Limb (tissue), 2 donors: ENCODE data around the gene ALG11.
A peak's percentile ranks its signal among the peaks of the same experiment; 100 is the strongest.
"Not testable (repeated sequence)": the region's sequence is repeated elsewhere in the genome, so short reads cannot be mapped to it uniquely, and the experiment has no call there.

Experiments
- DNase-seq, 2 donors: peaks; one replicate each; pipeline ENCODE4 v3.0.0-alpha.2; 2016; ENCODE audit errors: extremely low spot score in 2 of 2

The ALG11 gene, protein sequence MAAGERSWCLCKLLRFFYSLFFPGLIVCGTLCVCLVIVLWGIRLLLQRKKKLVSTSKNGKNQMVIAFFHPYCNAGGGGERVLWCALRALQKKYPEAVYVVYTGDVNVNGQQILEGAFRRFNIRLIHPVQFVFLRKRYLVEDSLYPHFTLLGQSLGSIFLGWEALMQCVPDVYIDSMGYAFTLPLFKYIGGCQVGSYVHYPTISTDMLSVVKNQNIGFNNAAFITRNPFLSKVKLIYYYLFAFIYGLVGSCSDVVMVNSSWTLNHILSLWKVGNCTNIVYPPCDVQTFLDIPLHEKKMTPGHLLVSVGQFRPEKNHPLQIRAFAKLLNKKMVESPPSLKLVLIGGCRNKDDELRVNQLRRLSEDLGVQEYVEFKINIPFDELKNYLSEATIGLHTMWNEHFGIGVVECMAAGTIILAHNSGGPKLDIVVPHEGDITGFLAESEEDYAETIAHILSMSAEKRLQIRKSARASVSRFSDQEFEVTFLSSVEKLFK

DNA sequence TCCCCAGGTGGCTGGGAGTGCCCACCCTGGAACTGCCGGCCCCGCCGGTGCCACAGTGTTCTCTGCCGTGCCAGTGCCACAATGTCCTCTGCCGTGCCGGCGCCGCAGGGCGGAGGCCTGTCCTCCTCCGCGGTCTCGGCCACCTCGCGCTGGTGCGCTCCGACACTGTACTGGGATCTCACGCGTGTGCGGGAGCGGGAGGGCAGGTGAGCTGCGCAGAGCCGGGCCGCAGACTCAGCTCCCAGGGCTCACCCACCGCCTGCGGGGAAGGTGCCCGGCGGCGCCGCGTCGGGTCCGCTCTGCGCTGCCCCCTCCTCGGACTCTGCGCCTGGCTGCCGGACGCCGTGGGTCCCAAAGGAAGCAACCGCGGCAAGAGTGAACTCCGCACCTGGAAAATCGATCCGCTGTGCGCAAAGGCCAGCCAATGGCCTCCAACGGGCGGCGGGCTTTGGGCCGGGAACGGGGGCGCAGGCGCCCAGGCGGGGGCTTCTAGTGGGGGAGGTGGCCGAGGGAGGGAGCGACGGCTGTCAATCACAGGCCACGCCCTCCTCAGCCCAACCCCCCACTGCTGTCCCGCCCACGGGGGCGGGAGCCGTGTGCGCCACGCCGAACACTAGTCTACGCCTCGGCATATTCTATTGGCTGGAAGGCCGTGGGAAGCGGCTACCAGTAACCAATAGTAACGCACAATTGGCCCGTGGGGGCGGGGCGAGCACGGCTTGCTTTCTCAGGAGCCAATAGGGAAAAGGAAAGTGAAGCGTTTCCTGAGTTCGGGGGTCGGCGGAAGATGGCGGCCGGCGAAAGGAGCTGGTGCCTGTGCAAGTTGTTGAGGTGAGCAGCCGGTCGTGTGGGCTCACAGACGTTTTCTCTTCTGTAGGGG is at the start of gene ALG11:
ALG11 (plus strand) TSS at position 767 of the 880 bp plus-strand sequence; CDS start at position 788, 21 bp downstream.
- peak; percentile 99 to 100 for DNase-seq

DNA sequence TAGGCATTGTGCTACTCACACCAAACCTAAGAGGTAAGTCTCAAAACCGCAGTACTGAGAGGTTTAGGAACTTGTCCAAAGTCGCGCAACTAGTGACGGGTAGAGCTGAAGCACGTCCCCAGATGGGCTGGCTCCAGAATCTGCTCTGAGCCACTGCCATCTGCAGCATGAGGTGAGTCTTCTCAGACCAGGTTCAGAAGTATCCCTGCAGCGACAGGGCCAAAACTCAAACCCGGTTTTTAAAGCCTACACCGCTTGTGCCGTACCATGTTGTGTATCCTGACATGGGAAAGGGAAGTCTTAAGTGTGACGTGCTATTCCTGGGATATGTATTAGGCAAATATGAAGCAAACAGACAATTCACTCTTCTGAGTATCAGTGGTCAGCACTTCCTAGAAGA is 46.0 kb upstream of the ALG11 start:
- DNase-seq: no peak

DNA sequence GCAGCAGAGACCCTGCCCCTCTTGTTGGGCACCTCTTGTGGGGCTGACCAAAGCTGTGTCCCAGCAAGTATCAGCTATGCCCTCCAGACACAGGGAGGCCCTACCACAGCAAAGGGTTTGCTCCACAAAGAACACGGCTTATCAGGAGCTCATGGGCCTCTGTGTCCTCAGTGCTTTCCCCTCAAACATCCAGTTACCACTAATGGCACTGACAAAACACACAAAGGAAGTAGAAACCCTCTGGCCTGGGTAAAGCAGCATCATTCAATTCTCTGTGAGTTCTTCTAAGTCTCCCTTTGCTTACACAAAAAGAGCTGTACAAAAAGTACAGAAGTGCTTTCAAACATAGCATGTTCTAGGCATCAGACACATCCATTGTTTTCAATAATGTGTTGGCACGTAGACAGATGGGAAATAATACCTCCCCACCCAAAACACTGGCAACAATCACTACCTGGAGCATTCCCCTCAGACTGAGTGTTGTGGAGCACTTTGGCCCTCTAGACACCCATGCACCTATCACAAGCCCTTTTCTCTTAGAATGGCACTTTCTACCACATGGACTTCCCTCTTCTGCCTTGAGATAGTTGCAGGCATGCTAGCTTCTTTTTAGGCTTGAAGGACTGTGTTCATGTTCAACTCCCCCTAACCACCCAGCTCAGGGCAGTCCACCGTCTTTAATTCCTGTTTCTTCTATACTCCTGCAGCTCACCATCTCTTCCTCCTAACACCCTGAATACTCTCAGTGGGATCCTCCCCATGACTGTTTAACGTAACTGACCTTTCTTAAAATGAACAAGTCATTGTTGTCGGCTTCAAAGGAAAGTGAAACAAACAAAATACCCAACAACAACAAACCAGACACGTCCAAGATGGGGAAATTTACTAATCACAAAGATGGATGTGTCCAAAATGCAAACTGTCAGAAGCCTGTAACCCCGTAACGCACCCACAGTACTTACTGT is 44.4 kb upstream of the ALG11 start:
- DNase-seq: no peak

DNA sequence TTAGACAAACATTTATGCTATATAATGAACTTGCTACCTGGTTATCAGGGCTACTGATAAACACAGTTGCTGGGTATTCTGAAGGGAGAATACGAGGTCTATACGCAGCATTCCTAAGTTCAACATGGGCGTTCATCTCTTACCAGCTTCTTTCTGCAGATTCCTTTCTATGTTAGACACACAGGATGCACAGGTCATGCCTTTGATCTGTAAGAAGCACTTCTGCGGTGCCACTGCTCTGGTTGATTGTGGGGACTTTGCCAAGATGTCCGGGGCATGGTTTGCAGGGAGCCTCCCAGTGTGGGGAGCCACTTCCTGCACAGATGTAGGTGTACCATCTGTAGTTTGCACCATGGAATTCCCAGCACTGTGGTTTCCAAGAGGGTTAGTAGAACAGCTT is 41.8 kb upstream of the ALG11 start:
- DNase-seq: no peak

DNA sequence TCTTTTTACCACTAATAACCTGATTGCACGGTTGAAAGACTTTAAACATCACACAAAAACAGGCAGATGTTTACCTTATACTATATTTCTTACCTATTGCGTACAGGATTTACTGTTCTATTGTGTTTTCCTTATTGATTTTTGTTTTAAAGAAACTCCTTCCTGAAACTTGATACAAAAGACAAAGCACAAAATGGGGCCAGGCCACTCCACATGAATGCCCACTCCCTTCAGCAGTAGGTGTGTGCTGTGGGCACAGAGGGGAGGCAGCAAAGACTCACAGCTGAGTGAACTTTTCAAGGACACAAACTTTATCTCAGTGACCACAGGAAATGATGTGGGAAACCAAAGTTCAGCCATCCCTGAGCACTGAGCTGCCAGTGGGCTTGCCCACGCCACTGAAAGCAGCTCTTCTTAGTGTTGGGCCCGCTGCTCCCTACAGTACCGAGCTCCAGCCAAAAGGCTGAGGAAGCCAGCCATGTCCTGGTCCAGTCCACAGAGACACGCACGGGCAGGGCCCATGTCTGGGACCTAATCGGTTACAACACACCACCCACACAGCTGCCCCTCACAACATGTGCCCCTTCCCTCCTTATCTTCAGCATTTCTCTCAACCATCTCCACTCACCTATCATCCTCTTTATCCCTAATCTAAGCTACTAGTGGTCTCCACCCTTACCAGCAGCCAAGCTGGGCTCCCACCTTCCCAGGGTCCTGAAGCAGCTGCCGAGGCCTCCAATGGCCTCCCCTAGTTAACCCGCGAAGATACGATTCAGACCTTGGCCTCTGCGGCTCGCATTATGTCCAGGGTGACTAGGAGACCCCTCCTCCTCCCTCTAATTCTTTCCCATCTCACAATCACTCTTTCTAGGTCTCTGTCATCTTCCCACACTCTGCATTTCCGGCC is 40.4 kb upstream of the ALG11 start:
- no peak for DNase-seq

DNA sequence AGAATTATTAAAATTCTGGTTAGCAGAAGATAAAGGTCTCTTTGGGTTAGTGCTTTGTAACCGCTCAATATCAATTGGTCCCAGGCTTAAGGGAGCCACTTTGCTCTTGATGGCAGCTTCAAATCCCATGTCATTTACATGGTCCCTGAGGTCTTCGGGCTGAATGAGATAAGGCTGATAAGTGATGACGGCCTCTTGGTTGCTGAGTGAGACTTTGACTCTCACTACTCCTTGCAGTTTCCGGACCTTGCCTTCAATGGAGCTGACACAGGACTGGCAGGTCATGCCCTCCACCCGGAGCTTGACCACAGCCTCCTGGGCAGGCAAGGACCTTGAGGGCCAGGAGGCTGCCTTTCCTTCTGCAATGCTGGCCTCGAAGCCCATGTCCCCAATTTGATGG is 37.7 kb upstream of the ALG11 start:
- no peak for DNase-seq

DNA sequence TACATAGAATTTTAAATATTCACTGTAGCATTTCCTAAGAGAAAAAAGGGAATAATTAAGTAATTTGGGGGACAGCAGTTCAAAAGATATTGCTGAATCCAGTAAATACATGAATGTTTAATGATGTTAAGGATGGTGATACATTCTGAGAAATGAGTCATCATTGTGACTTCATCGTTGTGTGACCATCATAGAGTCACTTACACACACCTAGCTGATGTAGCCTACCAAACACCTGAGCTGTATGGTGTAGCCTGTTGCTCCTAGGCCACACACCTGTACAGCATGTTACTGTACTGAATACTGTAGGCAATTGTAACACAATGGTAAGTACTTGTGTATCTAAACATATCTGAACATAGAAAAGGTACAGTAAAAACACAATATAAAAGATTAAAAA is 35.8 kb upstream of the ALG11 start:
- DNase-seq: no peak

DNA sequence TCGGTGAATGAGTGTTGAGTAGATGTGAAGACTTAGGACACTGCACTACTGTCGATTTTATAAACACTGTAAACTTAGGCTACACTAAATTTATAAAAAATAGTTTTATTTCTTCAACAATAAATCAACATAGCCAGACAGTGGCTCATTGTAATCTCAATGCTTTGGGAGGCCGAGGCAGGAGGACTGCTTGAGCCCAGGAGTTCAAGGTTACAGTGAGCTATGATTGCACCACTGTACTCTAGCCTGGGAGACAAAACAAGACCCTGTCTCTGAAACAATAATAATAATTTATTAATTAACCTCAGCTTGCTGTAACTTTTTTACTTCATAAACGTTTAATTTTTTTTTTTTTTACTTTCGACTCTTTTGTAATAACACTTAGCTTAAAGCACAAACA is 35.3 kb upstream of the ALG11 start:
- no peak for DNase-seq

DNA sequence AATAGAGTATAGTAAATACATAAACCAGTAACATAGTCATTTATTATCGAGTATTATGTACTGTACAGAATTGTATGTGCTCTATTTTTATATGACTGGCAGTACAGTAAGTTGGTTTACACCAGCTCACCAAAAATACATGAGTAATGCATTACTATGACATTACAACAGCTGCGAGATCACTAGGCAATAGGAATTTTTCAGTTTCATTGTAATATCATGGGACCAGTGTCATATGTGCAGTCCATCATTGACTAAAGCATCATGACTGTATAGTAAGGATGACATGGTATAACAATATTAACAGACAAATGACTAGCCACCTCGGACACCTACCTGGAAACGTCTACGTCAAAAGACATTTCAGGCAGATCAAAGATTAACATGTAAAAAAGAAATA is 34.6 kb upstream of the ALG11 start:
- no peak for DNase-seq

DNA sequence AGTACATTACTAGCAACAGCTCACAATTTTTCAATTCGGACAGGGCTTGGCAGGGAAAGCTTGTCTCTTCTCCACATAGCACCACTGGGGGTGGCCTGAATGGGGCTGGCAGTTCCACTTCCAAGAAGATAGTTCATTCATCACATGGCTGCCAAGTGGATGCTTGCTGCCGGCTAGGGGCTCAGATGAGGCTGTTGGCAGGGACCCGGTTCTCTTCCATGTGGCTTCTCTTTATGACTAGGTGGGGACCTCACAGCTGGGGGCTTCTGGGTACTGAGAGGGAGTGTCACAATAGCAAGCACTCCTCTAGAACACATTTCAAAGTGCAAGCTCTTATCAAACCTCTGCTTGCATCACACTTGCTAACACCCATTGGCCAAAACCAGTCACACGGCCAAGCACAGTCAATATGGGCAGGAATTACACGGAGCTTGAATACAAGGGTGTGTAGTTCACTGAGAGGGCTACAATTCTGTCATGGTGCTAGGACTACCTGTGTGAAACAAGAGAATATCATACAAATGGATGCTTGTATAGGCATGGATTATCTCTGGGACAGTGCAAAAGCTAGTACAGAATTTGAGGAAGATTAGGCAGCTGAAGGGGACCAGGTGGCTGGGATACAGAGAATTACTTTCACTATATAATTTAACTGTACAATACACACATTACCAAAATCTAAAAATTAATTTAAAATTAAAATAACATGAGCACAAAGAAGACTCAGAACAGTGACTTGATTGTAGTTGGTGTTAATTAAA is 33.2 kb upstream of the ALG11 start:
- DNase-seq: no peak

DNA sequence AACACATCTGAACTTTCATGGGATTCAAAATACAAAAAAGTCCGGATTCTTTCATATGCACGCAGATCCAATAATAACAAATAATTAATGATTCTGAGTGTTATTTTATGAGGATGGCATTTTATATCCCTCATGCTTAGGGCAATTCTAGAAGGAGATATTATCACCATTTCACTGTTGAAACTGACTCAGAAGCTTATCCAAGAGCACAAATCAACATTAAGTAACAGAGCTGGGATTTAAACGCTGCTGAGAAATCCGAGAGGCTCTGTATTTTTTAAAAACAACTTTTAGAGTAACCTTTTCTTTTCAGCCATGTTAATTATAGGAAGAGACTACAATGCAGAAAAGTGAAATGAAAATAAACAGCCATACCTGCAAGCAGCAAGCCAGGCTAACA is 31.3 kb upstream of the ALG11 start:
- DNase-seq: no peak

DNA sequence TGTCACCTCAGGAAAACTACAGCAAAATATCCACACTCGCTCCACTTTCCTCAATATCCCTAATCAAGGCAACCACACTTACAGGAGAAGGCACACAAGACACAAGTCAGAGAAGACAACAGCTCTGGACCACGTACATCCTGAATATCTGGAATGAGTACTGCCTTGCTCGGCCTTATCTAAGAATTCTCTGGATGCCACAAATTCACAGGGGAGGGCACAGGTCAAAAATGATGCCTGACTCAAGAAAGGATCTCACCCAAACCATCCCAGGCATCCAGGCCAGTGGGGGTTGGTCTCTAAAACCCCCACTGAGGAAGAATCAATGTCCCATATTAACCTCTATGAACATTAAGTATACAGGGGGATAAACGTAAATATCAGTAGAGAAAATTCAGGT is 30.8 kb upstream of the ALG11 start:
- no peak for DNase-seq

DNA sequence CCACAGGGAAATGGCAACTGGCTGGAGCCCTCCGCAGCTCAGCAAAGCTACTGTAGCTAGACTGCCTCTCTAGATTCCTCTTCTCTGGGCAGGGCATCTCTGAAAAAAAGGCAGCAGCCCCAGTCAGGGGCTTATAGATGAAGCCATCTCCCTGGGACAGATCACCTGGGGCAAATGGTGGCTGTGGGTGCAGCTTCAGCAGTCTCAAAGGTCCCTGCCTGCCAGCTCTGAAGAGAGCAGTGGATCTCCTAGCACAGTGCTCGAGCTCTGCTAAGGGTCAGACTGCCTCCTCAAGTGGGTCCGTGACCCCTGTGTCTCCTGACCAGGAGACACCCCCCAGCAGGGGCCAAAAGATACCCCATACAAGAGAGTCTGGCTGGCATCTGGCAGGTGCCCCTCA is 28.9 kb upstream of the ALG11 start:
- not testable (repeated sequence) for DNase-seq

DNA sequence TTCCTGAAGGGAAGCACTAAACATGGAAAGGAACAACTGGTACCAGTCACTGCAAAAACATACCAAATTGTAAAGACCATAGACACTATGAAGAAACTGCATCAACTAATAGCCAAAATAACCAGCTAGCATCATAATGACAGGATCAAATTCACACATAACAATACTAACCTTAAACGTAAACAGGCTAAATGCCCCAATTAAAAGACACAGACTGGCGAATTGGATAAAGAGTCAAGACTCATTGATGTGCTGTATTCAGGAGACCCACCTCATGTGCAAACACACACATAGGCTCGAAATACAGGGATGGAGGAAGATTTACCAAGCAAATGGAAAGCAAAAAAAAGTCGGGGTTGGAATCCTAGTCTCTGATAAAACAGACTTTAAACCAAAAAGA is 27.3 kb upstream of the ALG11 start:
- DNase-seq: not testable (repeated sequence)

DNA sequence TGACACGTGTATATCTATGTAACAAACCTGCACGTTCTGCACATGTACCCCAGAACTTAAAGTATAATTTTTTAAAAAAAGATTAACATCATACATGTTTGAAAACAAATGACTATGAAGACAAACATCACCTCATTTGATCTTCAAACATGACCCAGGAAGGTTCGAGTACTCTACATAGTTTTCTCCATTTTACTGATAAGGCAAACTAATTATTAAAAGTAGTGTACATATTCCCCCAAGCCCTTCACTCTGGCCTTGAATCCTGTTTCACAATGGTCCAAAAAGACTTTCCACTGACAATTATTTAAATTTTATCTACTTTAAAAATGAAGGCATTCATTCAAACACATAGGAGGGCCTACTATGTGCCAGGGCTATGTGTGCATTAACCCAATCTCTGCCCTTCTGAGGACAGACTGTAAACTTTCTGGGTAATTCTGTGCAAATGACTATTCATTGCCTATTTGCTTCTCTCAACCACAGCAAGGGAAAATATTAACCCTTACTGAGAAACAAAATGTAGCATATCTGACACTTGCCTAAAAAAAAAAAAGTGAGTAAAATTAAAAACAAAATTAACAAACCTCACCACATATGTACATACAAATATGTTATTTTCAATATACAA is 23.1 kb upstream of the ALG11 start:
- DNase-seq: no peak

DNA sequence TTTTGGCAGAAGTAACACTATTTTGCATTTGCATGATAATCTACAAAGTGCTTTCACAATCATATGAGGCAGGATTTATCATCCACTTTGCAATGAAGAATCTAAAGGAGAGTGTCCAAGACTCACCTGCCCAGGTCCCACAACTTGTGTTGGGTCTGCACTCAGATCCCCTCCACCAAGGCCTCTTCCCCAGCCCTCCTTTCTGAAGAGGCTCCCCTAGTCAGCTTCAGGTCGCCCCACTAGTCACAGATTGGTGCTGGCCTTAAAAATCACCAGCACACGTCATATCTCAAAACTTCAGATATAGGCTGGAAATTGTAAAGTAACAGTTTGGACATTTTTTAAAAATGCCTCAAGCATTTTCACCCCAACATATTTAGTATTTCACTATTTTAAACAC is 18.5 kb upstream of the ALG11 start:
- no peak for DNase-seq

DNA sequence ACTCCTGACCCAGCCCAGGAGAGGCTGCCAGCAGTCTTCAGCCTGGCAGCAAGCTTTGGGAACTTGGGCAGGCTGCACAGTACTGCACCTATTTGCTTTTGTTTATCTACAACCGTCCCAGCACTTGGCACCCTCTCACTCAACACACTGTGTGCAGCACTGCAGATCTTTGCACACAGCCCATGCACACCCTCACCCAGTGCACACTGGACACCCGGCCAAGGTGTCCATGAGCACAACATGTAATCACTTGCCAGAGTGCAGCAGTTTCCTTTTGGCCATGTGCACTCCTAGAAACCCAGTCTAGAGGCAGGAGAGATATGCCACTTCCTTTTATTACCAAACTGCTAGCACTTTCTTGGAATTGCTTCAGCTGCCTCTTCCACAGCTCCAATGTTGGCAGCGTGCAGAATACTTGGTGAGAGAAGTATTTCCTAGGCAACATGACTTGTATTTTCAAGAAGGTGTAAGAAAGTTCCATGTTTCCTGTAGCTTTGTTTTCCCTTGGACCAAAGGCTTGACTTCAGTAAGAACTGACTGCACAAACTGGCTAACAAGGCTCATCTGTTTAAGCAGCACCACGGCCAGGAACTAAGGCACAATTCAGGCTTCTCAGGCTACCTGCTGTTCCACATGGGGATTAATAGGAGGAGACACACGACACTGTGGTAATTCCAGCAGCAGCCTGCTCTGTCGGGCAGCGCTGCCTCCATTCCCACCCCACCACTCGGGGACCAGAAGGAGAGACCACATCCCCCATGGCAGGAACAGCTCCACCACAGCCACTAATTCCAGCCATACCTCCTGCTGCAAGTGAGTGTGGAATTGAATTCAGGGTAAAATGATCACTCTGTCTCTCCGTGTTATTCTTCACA is 16.3 kb upstream of the ALG11 start:
- no peak for DNase-seq

DNA sequence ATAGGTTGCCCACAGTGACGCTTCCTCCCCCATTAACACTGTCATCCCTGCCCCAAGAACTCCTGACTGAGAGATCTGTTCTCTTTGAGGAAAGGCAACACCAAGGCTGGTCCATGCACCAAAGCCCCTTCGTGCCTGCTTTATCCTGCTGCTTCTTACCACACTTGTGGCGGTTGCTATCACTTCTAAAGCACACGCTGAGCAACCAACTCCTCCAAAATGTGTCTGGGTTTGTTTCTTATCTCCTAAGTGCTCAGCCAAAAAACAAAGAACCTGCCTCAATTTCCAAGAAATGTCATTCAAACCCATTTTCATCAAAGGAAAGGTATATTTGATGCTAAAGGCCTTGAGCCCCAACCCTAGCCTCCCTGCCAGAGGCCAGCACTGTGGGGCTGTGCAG is 15.6 kb upstream of the ALG11 start:
- no peak for DNase-seq
